ENCODE results near the gene OXCT1. TPM values are rescaled to one million over a fixed set of nuclear protein-coding genes. Genes with fewer than 3 reads are reported as not detected.

OXCT1 gene
- total and polyA plus RNA-seq, 2 of the 8 experiments (the other 6 are each of a cell fraction or from before 2014, with no cell fraction given), result 10.1 to 28.2 TPM

GRCh38 chr5:41896230-41896629 is 26.0 kb upstream of the OXCT1 start (continued):
- TF ChIP-seq E2F6 (IDR thresholded peaks at IDR 0.05), result no peak
- no peak for TF ChIP-seq CBX8 (IDR thresholded peaks at IDR 0.05; ENCODE audit: borderline replicate concordance, low read depth, low read length)
- TF ChIP-seq GTF2F1 (IDR thresholded peaks at IDR 0.05; ENCODE audit: borderline replicate concordance, low read depth, low read length), result no peak
- no peak for TF ChIP-seq BACH1 (IDR thresholded peaks at IDR 0.05; ENCODE audit: low read length)
- no peak for TF ChIP-seq POLR2AphosphoS5 (IDR thresholded peaks at IDR 0.05; ENCODE audit: low read depth, low read length)
- TF ChIP-seq SUZ12 (IDR thresholded peaks at IDR 0.05; ENCODE audit: low read length), result no peak
- no peak for TF ChIP-seq CREB1 (IDR thresholded peaks at IDR 0.05)

All from H1 (cell line).